ENCODE measurements around the gene BARHL1. TPM values are rescaled to one million over a fixed set of nuclear protein-coding genes. Genes with fewer than 3 reads are reported as not detected.

BARHL1 gene
- total RNA-seq, 1 experiment from 2014 or later, result not detected

- H3K36me3 ChIP-seq (ENCODE audit: control insufficient read depth in 1 of 2, insufficient read depth in 2 of 2, low read length in 2 of 2), result peaks cover 22 to 58% of the 10 kb centered on the region in 2 experiments
- ATAC-seq (no peak), DNase-seq (ENCODE audit: low read depth, low spot score) (no peak)
- CTCF ChIA-PET, result no interaction called here
- H2AFZ ChIP-seq (ENCODE audit: low read depth, low read length, poor library complexity, severe bottlenecking), result no peak overlapping the region
- H3K79me2 ChIP-seq (ENCODE audit: insufficient read depth, low read length), result no peaks in the 10 kb centered on the region; the same call in 1 of the 2 replicates
- no peak overlapping the region for H3K9ac ChIP-seq (ENCODE audit: low read length)
- H3K4me3 ChIP-seq (replicated peaks in 1 of 2; ENCODE audit: low read depth in 1 of 2, low read length in 2 of 2), result no peak overlapping the region
- BruUV-seq (replicated peaks), result no TSS peak
- TF ChIP-seq CBX3 (IDR thresholded peaks at IDR 0.05; ENCODE audit: low read depth) (no peak), RAD21 (IDR thresholded peaks at IDR 0.05; ENCODE audit: low read depth) (no peak), JUND (IDR thresholded peaks at IDR 0.05) (no peak), CTCF (IDR thresholded peaks at IDR 0.05 in 2 of 3, conservative IDR thresholded peaks at IDR 0.05 in 1 of 3; ENCODE audit: borderline replicate concordance in 1 of 3, insufficient read depth in 1 of 3, low read depth in 2 of 3, low read length in 2 of 3) (no peak), POLR2AphosphoS5 (IDR thresholded peaks at IDR 0.05; ENCODE audit: low read depth, low read length) (no peak), SIN3A (IDR thresholded peaks at IDR 0.05; ENCODE audit: low read depth) (no peak), SP1 (IDR thresholded peaks at IDR 0.05; ENCODE audit: low read depth) (no peak), FOSL1 (IDR thresholded peaks at IDR 0.05; ENCODE audit: low read depth) (no peak), EZH2phosphoT487 (IDR thresholded peaks at IDR 0.05; ENCODE audit: borderline replicate concordance) (no peak), ATF3 (IDR thresholded peaks at IDR 0.05) (no peak), POLR2A (IDR thresholded peaks at IDR 0.05; ENCODE audit: borderline replicate concordance, extremely low read depth, insufficient read depth, insufficient read length) (no peak), REST (IDR thresholded peaks at IDR 0.05; ENCODE audit: low read depth) (no peak), EGR1 (IDR thresholded peaks at IDR 0.05; ENCODE audit: low read depth) (no peak), ZBTB33 (IDR thresholded peaks at IDR 0.05; ENCODE audit: extremely low read depth, insufficient replicate concordance, low read length) (no peak), CEBPB (IDR thresholded peaks at IDR 0.05; ENCODE audit: low read depth) (no peak), ELF1 (IDR thresholded peaks at IDR 0.05; ENCODE audit: borderline replicate concordance, low read depth) (no peak)
- POLR2A ChIA-PET, result no interaction called here
- intact Hi-C loops (cut with micrococcal nuclease), result no loop called here
- H4K20me1 ChIP-seq (ENCODE audit: insufficient read depth), result no peaks in the 10 kb centered on the region
- no peaks in the 10 kb centered on the region for H3K9me3 ChIP-seq (ENCODE audit: control insufficient read depth in 1 of 2, insufficient read depth in 1 of 2, low read depth in 1 of 2, low read length in 2 of 2)
- no peak overlapping the region for H3K4me2 ChIP-seq (ENCODE audit: low read length)
- no peaks in the 10 kb centered on the region for H3K27me3 ChIP-seq (ENCODE audit: insufficient read depth, low read length)
- no peaks in the 10 kb centered on the region for H3K9me2 ChIP-seq (ENCODE audit: insufficient read depth)
- RAD21 ChIA-PET (ENCODE audit: low non-redundant PET in 1 of 2, low total read pairs in 2 of 2, uncharacterized antibody in 2 of 2, unreplicated experiment in 2 of 2), result no interaction called here
- H3K4me1 ChIP-seq (ENCODE audit: control insufficient read depth in 1 of 2, insufficient read depth in 2 of 2, low read length in 2 of 2), result no peaks in the 10 kb centered on the region
- H3K27ac ChIP-seq (ENCODE audit: low read depth, low read length), result no peak overlapping the region
Observed at GRCh38 chr9:132632413-132633129, 50.2 kb downstream of the BARHL1 start.

Data from HCT116 (cell line).